ENCODE results near the gene ZNF746.
"Not testable (repeated sequence)": the region's sequence is repeated elsewhere in the genome, so short reads cannot be mapped to it uniquely, and the experiment has no call there.

Gene ZNF746

DNA sequence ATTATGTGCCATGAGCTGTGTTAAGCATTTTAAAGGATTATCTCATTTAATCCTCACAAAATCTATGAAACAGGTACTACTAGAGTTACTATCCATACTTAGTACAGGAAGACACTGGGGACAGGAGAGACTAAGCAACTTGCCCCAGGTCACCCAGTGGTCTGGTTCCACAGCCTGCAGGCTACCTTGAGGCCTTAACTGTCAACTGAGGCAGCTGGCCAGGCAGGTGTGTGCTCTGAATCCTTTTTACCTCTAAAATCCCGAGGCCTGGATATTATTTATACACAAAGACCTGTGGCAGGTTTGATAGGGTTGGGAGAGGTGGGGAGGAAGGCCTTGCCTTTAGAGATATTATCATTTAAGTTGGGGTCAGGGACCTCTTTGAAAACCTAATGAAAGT lies 39.8 kb downstream of the ZNF746 start:
- Mint-ChIP-seq H3K27me3 (no peaks in the 10 kb centered on the region), H3K36me3 (peaks cover 1% of the 10 kb centered on the region), H3K9me3 (ENCODE audit: low read depth) (no peaks in the 10 kb centered on the region), H3K4me3 (peak overlapping the region; percentile 85), H3K27ac (no peak overlapping the region), H3K4me1 (ENCODE audit: low read depth) (peaks cover 37% of the 10 kb centered on the region)

DNA sequence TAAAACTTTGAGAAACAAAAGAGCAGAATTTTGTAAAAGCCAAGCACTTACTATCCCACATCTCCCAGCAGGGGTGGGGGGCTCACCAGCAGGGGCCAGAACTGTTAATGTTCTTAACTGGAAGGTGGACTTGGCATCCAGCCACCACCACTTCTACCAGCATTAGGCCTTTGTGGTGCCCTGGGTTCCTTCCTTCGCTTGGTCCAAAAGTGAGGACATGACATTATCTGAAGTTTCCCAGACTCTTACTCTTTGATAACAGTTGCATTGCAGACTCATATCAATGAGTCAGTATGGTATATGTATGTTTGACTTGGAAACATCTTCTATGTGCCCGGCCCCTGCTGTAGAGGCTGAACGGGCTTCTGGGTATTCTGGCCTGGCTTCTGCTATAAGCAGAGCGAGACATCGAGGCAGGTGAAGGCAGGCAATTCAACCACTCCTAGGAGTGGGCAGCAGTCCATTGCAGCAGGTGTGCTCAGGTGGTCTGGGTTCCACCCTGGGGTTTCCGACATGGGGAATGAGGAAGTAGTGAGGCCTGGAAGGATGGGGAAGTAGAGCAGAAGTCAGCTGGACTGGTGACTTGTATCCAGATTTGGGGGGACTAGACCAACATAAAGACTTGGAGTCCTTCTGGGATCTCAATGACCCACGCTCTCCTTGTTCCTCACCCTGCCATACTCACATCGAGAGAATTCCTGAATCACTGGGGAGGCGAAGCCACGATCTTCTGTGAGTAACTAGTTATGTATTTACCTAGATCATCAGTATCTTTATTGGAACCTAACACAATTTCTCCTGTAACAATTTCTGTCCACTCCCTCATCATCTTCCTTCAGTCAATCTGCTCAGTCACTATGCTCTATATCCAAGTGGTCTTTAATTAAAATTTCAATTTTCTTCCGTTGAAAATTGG lies 40.8 kb downstream of the ZNF746 start:
- Mint-ChIP-seq H3K27me3 (no peaks in the 10 kb centered on the region), H3K4me1 (ENCODE audit: low read depth) (peaks cover 32% of the 10 kb centered on the region), H3K27ac (peak overlapping the region; percentile 54), H3K4me3 (no peak overlapping the region), H3K36me3 (peaks cover 2% of the 10 kb centered on the region), H3K9me3 (ENCODE audit: low read depth) (no peaks in the 10 kb centered on the region)

DNA sequence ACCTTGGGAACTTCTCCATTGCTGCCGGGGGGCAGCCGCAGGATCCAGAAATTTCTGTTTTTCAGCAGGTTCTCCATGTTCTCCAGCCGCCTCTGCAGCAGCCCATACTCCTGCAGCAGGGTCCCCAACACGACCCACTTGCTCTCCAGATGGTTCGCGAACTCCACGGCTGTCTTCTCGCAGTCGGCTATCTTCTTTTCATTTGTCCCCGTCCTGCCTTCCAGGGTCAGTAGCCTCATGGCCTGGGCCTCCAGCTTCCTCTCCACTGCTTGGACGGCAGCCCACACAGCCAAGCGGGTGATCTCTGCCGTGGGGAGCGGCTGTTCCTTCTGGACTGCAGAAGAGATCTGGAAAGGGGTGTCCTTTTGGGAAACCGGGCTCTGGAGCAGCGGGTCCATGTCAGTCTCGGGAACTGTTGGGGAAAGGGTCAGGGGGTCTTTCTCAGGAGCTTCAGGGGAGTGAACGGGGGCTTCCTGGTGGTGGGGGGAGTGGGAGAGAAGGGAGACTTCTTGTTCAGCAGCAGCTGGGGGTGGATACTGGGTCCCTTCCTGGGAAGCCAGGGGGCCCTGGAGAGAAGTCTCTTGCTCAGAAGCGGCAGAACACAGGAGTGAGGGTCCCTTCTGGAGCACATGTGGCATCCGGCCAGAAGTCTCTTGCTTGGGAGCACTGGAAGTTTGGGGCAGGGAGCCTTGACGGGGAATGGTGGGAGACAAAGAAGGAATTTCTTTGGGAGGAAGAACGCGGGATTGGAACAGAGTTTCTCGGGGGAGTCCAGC lies 42.2 kb downstream of the ZNF746 start:
- Mint-ChIP-seq H3K9me3 (ENCODE audit: low read depth) (no peaks in the 10 kb centered on the region), H3K4me3 (no peak overlapping the region), H3K36me3 (peaks cover 2% of the 10 kb centered on the region), H3K27ac (no peak overlapping the region), H3K4me1 (ENCODE audit: low read depth) (peaks cover 26% of the 10 kb centered on the region), H3K27me3 (no peaks in the 10 kb centered on the region)

DNA sequence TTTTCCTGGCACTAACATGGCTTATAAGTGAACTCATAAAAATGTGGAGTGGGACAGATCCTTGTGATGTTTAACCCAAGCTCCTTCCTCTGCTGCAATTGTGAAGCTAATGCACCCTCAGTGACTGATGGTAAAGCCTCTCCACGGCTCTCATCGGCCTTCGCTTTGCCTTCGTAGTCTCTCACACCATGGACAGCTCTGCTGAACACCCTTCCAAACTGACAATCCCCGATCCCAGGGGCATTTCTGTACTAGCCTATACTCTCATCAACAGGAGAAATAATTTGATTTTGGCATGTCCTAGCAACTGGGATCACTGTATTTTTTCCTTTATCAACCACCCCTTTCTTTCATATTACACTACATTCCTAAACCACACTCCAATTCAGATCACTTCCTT lies 42.9 kb downstream of the ZNF746 start:
- Mint-ChIP-seq H3K4me1 (ENCODE audit: low read depth) (peaks cover 26% of the 10 kb centered on the region), H3K9me3 (ENCODE audit: low read depth) (no peaks in the 10 kb centered on the region), H3K36me3 (peaks cover 2% of the 10 kb centered on the region), H3K4me3 (no peak overlapping the region), H3K27me3 (no peaks in the 10 kb centered on the region), H3K27ac (no peak overlapping the region)

DNA sequence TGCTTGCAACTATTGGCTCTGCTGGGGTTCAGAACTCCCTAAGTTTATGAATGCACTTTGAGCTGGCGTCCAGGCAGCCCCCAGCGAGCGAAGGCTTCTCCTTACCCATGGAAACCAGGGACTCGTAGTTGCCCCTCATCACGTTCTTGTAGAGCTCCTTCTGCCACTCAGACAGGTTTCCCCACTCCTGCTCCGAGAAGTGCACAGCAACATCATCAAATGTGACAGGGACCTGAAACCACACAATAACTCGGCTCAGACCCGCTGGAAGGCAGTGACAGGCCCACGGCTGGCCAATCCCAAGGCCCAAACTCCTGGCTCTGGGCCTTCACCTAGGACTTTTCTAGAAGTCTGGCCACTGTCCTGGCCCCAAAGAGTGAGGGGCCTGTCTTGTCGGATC lies 43.6 kb downstream of the ZNF746 start:
- H3K4me3 Mint-ChIP-seq = no peak overlapping the region
- peaks cover 5% of the 10 kb centered on the region for H3K36me3 Mint-ChIP-seq
- no peak overlapping the region for H3K27ac Mint-ChIP-seq
- H3K4me1 Mint-ChIP-seq (ENCODE audit: low read depth) = peaks cover 24% of the 10 kb centered on the region
- H3K9me3 Mint-ChIP-seq (ENCODE audit: low read depth) = no peaks in the 10 kb centered on the region
- H3K27me3 Mint-ChIP-seq = no peaks in the 10 kb centered on the region

DNA sequence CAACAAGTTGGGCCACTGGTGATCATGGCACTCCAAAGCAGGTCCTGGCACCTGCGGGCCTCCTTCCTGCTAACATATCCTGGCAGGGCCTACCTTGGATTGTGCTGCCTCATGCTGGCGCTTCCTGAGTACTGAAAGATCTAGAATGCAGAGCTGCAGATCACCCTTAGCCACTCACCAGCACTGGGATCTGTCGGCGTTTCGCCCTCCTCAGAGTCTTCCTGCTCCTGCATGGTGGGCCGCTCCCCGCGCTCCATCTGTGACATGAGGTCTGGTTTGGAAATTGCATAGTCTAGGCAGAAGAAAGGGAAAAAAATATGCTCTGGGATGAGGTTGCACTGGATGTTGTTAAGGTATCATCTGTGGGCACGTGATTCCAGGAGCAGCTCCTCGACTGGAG lies 46.8 kb downstream of the ZNF746 start:
- H3K4me3 Mint-ChIP-seq = no peak overlapping the region
- H3K9me3 Mint-ChIP-seq (ENCODE audit: low read depth) = no peaks in the 10 kb centered on the region
- no peaks in the 10 kb centered on the region for H3K27me3 Mint-ChIP-seq
- no peak overlapping the region for H3K27ac Mint-ChIP-seq
- no peaks in the 10 kb centered on the region for H3K4me1 Mint-ChIP-seq (ENCODE audit: low read depth)
- peaks cover 9% of the 10 kb centered on the region for H3K36me3 Mint-ChIP-seq

GRCh38 chr7:149449897-149450296 lies 47.7 kb downstream of the ZNF746 start:
- peaks cover 9% of the 10 kb centered on the region for H3K36me3 Mint-ChIP-seq
- H3K27ac Mint-ChIP-seq = no peak overlapping the region
- no peaks in the 10 kb centered on the region for H3K27me3 Mint-ChIP-seq
- H3K9me3 Mint-ChIP-seq (ENCODE audit: low read depth) = no peaks in the 10 kb centered on the region
- H3K4me1 Mint-ChIP-seq (ENCODE audit: low read depth) = no peaks in the 10 kb centered on the region
- no peak overlapping the region for H3K4me3 Mint-ChIP-seq

GRCh38 chr7:149448961-149449360 lies 48.6 kb downstream of the ZNF746 start:
- Mint-ChIP-seq H3K9me3 (ENCODE audit: low read depth) (no peaks in the 10 kb centered on the region), H3K4me1 (ENCODE audit: low read depth) (no peaks in the 10 kb centered on the region), H3K27ac (no peak overlapping the region), H3K27me3 (no peaks in the 10 kb centered on the region), H3K36me3 (peaks cover 12% of the 10 kb centered on the region), H3K4me3 (no peak overlapping the region)

DNA sequence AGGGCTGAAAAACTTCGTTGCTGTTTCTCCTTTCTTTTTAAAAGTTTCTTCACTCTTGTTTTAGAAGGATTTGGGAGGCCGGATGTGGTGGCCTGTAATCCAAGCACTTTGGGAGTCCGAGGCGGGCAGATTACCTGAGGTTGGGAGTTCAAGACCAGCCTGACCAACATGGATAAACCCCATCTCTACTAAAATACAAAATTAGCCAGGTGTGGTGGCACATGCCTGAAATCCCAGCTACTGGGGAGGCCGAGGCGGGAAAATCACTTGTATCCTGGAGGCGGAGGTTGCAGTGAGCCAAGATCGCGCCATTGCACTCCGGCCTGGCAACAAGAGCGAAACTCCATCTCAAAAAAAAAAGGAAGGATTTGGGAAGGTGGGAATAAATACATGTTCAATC lies 51.6 kb downstream of the ZNF746 start:
- H3K9me3 Mint-ChIP-seq (ENCODE audit: low read depth); H3K27ac Mint-ChIP-seq; H3K27me3 Mint-ChIP-seq; H3K4me3 Mint-ChIP-seq; H3K4me1 Mint-ChIP-seq (ENCODE audit: low read depth): not testable (repeated sequence)
- H3K36me3 Mint-ChIP-seq = peaks cover 13% of the 10 kb centered on the region

DNA sequence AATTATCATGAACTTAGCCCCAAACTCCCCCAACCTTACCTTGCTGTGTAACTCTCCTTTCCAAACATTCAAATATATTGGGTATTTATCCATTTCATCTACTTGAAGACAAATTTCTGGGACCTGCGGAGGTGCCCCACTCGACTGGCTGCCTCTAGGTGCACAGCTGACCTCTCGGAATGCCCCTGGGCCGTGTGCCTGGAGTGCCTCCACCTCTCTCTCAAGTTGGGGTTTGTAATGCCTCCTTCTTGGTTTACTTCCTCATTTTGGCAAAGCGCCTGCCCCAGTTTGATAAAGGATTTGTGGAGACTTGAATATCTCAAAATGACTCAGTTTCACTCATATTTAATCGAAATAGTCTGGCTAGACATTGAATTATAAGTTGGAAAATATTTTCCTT lies 53.3 kb downstream of the ZNF746 start:
- peaks cover 11% of the 10 kb centered on the region for H3K4me1 Mint-ChIP-seq (ENCODE audit: low read depth)
- peaks cover 12% of the 10 kb centered on the region for H3K36me3 Mint-ChIP-seq
- H3K27me3 Mint-ChIP-seq = no peaks in the 10 kb centered on the region
- H3K27ac Mint-ChIP-seq = no peak overlapping the region
- H3K4me3 Mint-ChIP-seq = no peak overlapping the region
- no peaks in the 10 kb centered on the region for H3K9me3 Mint-ChIP-seq (ENCODE audit: low read depth)

DNA sequence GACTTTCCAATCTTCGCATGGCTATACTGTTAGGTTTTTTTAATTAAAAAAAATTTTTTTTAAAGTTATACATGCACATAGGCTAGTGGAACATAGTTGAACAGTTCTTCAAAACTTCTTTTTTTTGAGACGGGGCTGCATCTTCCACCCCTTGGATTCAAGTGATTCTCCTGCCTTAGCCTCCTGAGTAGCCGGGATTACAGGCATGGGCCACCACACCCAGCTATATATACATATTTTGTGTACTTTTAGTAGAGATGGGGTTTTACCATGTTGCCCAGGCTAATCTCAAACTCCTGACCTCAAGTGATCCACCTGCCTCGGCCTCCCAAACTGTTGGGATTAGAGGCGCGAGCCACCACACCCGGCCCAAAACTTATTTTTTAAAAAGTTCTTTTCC lies 54.1 kb downstream of the ZNF746 start:
- Mint-ChIP-seq H3K9me3 (ENCODE audit: low read depth) (no peaks in the 10 kb centered on the region), H3K36me3 (peaks cover 12% of the 10 kb centered on the region), H3K27me3 (no peaks in the 10 kb centered on the region), H3K27ac (no peak overlapping the region), H3K4me3 (no peak overlapping the region), H3K4me1 (ENCODE audit: low read depth) (peaks cover 11% of the 10 kb centered on the region)

- H3K27me3 Mint-ChIP-seq = no peaks in the 10 kb centered on the region
- no peaks in the 10 kb centered on the region for H3K9me3 Mint-ChIP-seq (ENCODE audit: low read depth)
- no peak overlapping the region for H3K4me3 Mint-ChIP-seq
- H3K36me3 Mint-ChIP-seq = peaks cover 12% of the 10 kb centered on the region
- H3K27ac Mint-ChIP-seq = no peak overlapping the region
- H3K4me1 Mint-ChIP-seq (ENCODE audit: low read depth) = peaks cover 11% of the 10 kb centered on the region
These were observed 54.7 kb downstream of the ZNF746 start for GRCh38 chr7:149442924-149443323.

DNA sequence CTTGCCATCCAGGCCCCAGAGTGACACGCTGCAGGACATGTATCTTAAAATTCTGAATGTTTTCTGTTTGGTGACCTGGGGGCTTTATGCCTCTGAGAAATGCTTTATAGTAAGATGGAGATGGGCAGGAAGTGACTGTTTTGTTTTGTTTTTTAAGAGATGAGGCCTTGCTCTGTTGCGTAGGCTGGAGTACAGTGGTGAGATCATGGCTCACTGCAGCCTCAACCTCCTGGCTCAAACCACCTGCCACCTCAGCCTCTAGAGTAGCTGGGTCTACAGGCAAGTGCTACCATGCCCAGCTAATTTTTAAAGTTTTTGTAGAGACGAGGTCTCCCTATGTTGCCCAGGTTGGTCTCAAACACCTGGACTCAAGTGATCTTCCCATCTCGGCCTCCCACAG lies 57.4 kb downstream of the ZNF746 start:
- H3K36me3 Mint-ChIP-seq = peaks cover 10% of the 10 kb centered on the region
- H3K9me3 Mint-ChIP-seq (ENCODE audit: low read depth) = no peaks in the 10 kb centered on the region
- no peak overlapping the region for H3K27ac Mint-ChIP-seq
- no peak overlapping the region for H3K4me3 Mint-ChIP-seq
- H3K27me3 Mint-ChIP-seq = no peaks in the 10 kb centered on the region
- peaks cover 11% of the 10 kb centered on the region for H3K4me1 Mint-ChIP-seq (ENCODE audit: low read depth)

DNA sequence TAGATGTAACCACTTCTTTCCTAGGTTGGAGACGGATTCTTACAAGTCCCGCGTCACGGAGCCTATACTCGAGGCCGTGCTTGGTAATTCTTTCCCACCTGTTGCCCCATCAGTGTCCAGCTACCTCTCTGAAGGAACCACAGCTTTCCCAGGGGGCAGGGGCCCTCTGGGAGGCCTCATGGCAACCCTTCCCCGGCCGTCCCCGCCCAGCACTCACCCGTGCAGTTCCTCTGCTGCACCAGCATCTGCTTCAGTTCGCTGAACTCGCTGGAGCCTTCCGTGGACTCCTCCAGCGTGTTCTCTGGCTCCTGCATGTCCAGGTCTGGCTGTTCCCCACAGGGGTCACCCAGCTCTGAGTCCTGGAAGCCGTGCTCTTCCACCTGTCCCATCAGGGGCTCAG lies 61.3 kb downstream of the ZNF746 start:
- Mint-ChIP-seq H3K9me3 (ENCODE audit: low read depth) (no peaks in the 10 kb centered on the region), H3K27ac (no peak overlapping the region), H3K27me3 (no peaks in the 10 kb centered on the region), H3K4me1 (ENCODE audit: low read depth) (peaks cover 11% of the 10 kb centered on the region), H3K36me3 (peaks cover 20% of the 10 kb centered on the region), H3K4me3 (no peak overlapping the region)

GRCh38 chr7:149433124-149433523 lies 64.5 kb downstream of the ZNF746 start:
- Mint-ChIP-seq H3K27me3 (no peaks in the 10 kb centered on the region), H3K36me3 (peaks cover 20% of the 10 kb centered on the region), H3K9me3 (ENCODE audit: low read depth) (no peaks in the 10 kb centered on the region), H3K4me3 (no peak overlapping the region), H3K4me1 (ENCODE audit: low read depth) (no peaks in the 10 kb centered on the region), H3K27ac (no peak overlapping the region)

All from activated naive CD8-positive, alpha-beta T cell (primary cell).